Bronchial epithelial cell (primary cell): ENCODE data around the gene FAM210A. TPM values are rescaled to one million over a fixed set of nuclear protein-coding genes. Genes with fewer than 3 reads are reported as not detected.

ENCODE experiments used
- DNase-seq: peaks from one replicate; pipeline ENCODE4 v3.0.0-alpha.2; 2010; ENCODE audit warnings: low read depth
- FAIRE-seq: peaks from 2 replicates; lab custom pipeline; 2011; peaks lifted over from hg19 to GRCh38; lab: Jason Lieb, UNC
- H3K27me3 ChIP-seq: 2 replicates; pipeline ENCODE4 v1.5.1; 2011; ENCODE audit warnings: low read length; ENCODE audit not compliant: control insufficient read depth, insufficient read depth
- H3K36me3 ChIP-seq: 2 replicates; pipeline ENCODE4 v1.5.1; 2011; ENCODE audit warnings: low read length; ENCODE audit not compliant: control insufficient read depth, insufficient read depth
- H3K4me3 ChIP-seq: 2 replicates; pipeline ENCODE4 v1.5.1; 2011; ENCODE audit warnings: mild to moderate bottlenecking, low read depth, low read length, control low read depth
- CTCF ChIP-seq: IDR thresholded peaks from 2 replicates; pipeline ENCODE4 v1.5.1; 2011; ENCODE audit warnings: mild to moderate bottlenecking, moderate library complexity, low read length, control low read depth, inconsistent platforms; ENCODE audit not compliant: insufficient read depth, severe bottlenecking
- total RNA-seq: library from RNA; depleted of rRNA; stranded (reverse); fragments of >200 nt; gene quantifications from 2 replicates; pipeline ENCODE4 v1.2.1, GENCODE V29; 2014

The FAM210A gene
- total RNA-seq, 1 donor from 2014 or later: 49.8 TPM

- FAIRE-seq: no peak
- Histone ChIP-seq H3K27me3 (peaks cover 3% of the 10 kb centered on the region), H3K36me3 (no peaks in the 10 kb centered on the region), H3K4me3 (no peak overlapping the region)
- DNase-seq: no peak
- TF ChIP-seq CTCF: no peak
Observed at GRCh38 chr18:13640266-13640860, 86.0 kb downstream of the FAM210A start.

GRCh38 chr18:13638719-13639595 is 87.4 kb downstream of the FAM210A start:
- H3K4me3 ChIP-seq: no peak overlapping the region
- no peak for TF ChIP-seq CTCF
- DNase-seq (no peak), FAIRE-seq (no peak)
- no peaks in the 10 kb centered on the region for H3K36me3 ChIP-seq
- H3K27me3 ChIP-seq: peaks cover 3% of the 10 kb centered on the region

GRCh38 chr18:13635046-13635445 is 91.3 kb downstream of the FAM210A start:
- H3K27me3 ChIP-seq: no peaks in the 10 kb centered on the region
- H3K36me3 ChIP-seq: no peaks in the 10 kb centered on the region
- FAIRE-seq: no peak
- H3K4me3 ChIP-seq: no peak overlapping the region
- TF ChIP-seq CTCF: no peak
- no peak for DNase-seq

GRCh38 chr18:13633700-13634099 is 92.7 kb downstream of the FAM210A start:
- no peak for TF ChIP-seq CTCF
- FAIRE-seq: no peak
- no peak for DNase-seq
- H3K36me3 ChIP-seq: no peaks in the 10 kb centered on the region
- H3K27me3 ChIP-seq: no peaks in the 10 kb centered on the region
- no peak overlapping the region for H3K4me3 ChIP-seq

GRCh38 chr18:13630716-13631268 is 95.6 kb downstream of the FAM210A start:
- no peaks in the 10 kb centered on the region for H3K27me3 ChIP-seq
- no peak overlapping the region for H3K4me3 ChIP-seq
- FAIRE-seq (no peak), DNase-seq (no peak)
- no peak for TF ChIP-seq CTCF
- no peaks in the 10 kb centered on the region for H3K36me3 ChIP-seq
